Erythroblast (primary cell): ENCODE results near the gene GH2.
"Not testable (repeated sequence)": the region's sequence is repeated elsewhere in the genome, so short reads cannot be mapped to it uniquely, and the experiment has no call there.

Experiments
- GATA1 ChIP-seq: IDR thresholded peaks from 2 replicates; pipeline ENCODE4 v1.6.1; 2011; ENCODE audit warnings: low read depth, mild to moderate bottlenecking, control low read depth, low read length, moderate library complexity
- POLR2A ChIP-seq: IDR thresholded peaks from 2 replicates; pipeline ENCODE4 v1.6.1; 2011; ENCODE audit warnings: mild to moderate bottlenecking, low read length

- not testable (repeated sequence) for TF ChIP-seq POLR2A, GATA1
These were observed 7.1 kb downstream of the GH2 start for GRCh38 chr17:63874693-63875092.
